Fibroblast of the aortic adventitia (primary cell): Measurements from ENCODE around the gene WDR37. TPM values are rescaled to one million over a fixed set of nuclear protein-coding genes. Genes with fewer than 3 reads are reported as not detected.
A peak's percentile ranks its signal among the peaks of the same experiment; 100 is the strongest.

ENCODE experiments used
- DNase-seq: peaks from one replicate; pipeline ENCODE4 v3.0.0-alpha.2; 2010; ENCODE audit warnings: low read depth
- H3K4me3 ChIP-seq: 2 replicates; pipeline ENCODE4 v1.5.1; 2011; ENCODE audit warnings: low read depth, mild to moderate bottlenecking, control low read depth, low read length, moderate library complexity
- CTCF ChIP-seq: IDR thresholded peaks from 2 replicates; pipeline ENCODE4 v1.5.1; 2011; ENCODE audit warnings: mild to moderate bottlenecking, low read length, control low read depth, inconsistent platforms; ENCODE audit not compliant: insufficient read depth
- total RNA-seq: library from RNA; depleted of rRNA; stranded (reverse); fragments of >200 nt; gene quantifications from 2 replicates; pipeline ENCODE4 v1.2.3, GENCODE V29; 2012; ENCODE audit warnings: low replicate concordance

Gene WDR37
- total RNA-seq, 1 donor: 17.0 TPM

DNA sequence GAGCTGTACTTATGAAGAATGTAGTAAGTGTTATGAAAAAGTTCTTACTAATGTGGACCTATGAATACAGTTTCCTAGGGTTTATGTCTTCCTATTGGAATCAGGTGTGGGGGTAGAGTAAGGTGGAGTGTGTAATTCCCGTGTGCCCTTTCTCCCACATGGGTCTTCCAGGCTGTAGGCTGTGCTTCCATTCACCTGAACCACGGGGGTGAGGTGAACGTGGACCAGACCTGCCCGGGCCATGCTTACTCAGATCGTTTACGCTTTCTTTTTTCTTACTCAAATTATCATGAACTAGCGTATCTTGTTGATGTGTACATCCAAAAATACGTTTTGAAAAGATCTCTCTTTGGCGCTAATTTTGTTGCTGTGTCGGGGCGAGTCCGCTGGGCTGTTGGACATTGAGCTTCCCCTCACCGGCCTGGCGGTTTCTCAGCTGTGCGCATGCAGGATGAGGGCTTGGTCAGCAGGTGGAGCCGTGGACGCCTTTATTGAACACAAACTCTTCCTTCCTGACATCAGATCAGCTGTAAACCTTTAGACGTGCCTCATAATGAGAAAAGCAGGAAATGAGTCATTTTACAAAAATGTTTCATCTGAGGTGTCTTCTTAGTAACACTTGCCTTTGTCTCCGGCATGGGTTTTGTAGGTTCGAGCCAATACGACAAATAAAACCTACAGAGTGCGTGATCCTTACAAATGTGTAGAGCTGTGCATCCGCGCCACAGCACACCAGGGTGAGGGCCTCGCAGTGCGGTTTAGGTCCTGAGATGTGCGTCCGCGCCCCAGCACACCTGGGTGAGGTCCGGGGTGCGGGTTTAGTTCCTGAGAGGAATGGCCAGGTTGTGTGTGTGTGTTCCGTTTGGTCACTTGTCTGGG lies 53.8 kb downstream of the WDR37 start:
- DNase-seq: peak; percentile 45
- peak; percentile 52 for TF ChIP-seq CTCF
- no peak overlapping the region for H3K4me3 ChIP-seq

GRCh38 chr10:1110674-1111119 lies 54.5 kb downstream of the WDR37 start:
- no peak for TF ChIP-seq CTCF
- no peak for DNase-seq
- no peak overlapping the region for H3K4me3 ChIP-seq

DNA sequence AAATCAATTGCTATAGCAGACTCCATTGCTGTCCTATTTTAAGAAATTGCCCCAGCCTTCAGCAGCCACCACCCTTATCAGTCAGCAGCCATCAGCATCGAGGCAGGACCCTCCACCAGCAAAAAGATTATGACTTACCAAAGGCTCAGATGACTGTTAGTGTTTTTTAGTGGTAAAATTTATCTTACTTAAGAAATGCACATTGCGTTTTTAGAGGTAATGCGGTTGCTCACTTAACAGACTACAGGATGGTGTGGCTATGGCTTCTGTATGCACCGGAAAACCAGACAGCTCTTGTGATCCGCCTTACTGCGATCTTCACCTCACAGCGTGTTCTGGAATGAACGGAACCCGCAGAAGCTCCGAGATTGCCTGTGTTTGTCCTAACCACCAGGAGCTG lies 58.1 kb downstream of the WDR37 start:
- no peak for TF ChIP-seq CTCF
- no peak for DNase-seq
- no peak overlapping the region for H3K4me3 ChIP-seq

DNA sequence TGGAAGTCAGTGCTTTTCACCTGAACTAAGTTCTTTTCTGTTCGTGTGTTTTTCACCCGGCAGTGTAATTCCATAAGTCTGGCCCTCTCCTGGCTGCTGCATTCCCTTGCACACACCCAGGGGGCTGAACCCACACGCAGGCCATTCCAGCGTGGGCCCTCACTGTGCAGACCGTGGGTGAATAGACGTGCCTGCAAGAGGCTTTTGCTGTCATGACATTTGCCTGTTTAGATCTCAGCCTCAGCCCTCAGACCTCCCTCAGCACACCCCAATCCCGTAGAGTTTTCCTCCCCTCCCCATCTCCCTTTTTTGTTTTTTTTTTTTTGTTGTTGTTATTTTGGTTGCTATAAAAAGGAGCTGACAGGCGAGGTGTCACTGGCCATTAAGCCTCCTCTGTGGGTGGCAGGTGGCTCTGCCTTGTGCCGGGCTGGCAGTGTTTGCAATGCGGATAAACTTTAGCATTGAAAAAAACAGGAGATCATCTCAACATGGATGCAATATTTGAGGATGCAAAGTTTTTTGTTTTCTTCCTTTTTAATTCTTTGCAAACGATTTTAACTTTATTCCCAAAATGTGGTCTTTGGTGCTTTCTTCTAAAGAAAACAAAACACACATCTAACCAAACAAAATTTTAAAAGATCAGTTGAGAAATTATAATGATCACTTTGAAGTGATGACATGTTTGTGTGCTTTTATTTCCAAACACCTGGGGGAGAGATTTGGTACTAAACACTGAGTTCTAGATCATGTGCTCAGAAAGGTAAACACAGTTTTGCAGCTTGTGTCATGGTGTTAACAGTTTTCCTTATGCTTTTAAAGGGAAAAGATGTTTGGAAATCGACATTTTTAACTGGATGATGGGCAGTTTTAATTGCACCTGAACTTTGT lies 58.8 kb downstream of the WDR37 start:
- H3K4me3 ChIP-seq: no peak overlapping the region
- TF ChIP-seq CTCF: no peak
- DNase-seq: no peak

DNA sequence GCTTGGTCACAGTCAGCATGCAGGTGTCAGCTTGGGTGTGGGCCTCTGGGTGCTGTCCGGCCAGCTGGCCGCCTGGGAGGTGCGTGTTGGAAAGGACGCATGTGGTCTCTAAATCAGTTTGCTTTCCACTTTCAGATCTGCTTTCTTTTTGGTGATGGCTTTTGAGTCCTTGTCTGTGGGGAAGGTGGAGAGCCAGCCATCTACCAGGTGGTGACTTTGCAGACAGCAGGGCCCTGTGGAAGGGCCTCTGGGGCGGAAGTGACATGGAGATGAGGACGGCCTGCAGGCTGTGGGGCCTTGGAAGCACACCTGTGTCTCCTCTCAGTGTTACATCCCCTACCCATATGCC lies 59.4 kb downstream of the WDR37 start:
- DNase-seq: no peak
- TF ChIP-seq CTCF: no peak
- H3K4me3 ChIP-seq: no peak overlapping the region

DNA sequence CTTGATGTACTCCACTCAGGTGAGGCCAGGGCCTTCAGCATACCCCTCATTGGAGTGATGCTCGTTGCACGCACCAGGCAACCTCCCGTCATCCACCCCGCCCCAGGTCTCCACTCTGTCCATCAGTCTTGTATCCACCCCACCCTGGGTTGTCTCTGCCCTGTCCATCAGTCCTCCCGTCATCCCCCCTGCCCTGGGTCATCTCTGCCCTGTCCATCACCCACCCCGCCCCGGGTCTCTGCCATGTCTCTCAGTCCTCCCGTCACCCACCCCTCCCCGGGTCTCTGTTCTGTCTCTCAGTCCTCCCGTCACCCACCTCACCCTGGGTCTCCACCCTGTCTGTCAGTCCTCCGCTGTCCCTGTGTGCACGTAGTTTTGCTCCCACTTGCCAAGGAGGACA lies 59.9 kb downstream of the WDR37 start:
- no peak for DNase-seq

More for the DNA sequence above, 59.9 kb downstream of the WDR37 start:
- TF ChIP-seq CTCF: no peak
- H3K4me3 ChIP-seq: no peak overlapping the region
